Measurements from ENCODE around the gene ALOX15.

ALOX15 gene

GRCh38 chr17:4594931-4595684 is 46.4 kb downstream of the ALOX15 start:
- no peak for DNase-seq
- Histone ChIP-seq H3K27me3 (peaks cover 14% of the 10 kb centered on the region), H3K9me3 (no peaks in the 10 kb centered on the region), H3K4me1 (peaks cover 7% of the 10 kb centered on the region), H3K4me3 (ENCODE audit: low read depth, low read length) (no peak overlapping the region), H3K36me3 (no peaks in the 10 kb centered on the region)
- TF ChIP-seq, protein P1, sequence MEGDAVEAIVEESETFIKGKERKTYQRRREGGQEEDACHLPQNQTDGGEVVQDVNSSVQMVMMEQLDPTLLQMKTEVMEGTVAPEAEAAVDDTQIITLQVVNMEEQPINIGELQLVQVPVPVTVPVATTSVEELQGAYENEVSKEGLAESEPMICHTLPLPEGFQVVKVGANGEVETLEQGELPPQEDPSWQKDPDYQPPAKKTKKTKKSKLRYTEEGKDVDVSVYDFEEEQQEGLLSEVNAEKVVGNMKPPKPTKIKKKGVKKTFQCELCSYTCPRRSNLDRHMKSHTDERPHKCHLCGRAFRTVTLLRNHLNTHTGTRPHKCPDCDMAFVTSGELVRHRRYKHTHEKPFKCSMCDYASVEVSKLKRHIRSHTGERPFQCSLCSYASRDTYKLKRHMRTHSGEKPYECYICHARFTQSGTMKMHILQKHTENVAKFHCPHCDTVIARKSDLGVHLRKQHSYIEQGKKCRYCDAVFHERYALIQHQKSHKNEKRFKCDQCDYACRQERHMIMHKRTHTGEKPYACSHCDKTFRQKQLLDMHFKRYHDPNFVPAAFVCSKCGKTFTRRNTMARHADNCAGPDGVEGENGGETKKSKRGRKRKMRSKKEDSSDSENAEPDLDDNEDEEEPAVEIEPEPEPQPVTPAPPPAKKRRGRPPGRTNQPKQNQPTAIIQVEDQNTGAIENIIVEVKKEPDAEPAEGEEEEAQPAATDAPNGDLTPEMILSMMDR (IDR thresholded peaks at IDR 0.05; ENCODE audit: low read depth, low read length): no peak

DNA sequence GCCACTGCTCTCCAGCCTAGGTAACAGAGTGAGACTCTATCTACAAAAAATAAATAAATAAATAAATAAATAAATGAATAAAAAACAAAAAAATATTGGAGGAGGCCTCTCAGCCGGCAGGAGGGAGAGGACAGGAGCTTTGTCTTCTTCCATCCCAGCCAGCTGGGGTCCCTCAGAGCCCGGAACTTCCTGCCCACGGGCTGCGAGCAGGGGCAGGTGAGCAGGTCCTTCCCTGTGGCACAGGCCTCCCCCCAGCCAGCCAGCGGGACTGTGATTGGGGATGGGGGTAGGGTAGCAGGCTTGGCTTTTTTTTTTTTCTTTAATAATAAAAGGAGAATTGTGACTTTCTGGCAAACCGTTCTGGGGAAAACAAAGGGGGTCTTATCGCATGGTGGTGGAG is 47.1 kb downstream of the ALOX15 start:
- DNase-seq: no peak
- no peaks in the 10 kb centered on the region for H3K9me3 ChIP-seq
- H3K4me1 ChIP-seq: peaks cover 4% of the 10 kb centered on the region
- H3K4me3 ChIP-seq (ENCODE audit: low read depth, low read length): no peak overlapping the region
- H3K27me3 ChIP-seq: peaks cover 14% of the 10 kb centered on the region
- no peaks in the 10 kb centered on the region for H3K36me3 ChIP-seq
- TF ChIP-seq, protein P1 (IDR thresholded peaks at IDR 0.05; ENCODE audit: low read depth, low read length): no peak

GRCh38 chr17:4593021-4593421 is 48.5 kb downstream of the ALOX15 start:
- peaks cover 9% of the 10 kb centered on the region; the same call in 1 of the 2 replicates for H3K4me1 ChIP-seq
- TF ChIP-seq, protein P1 (IDR thresholded peaks at IDR 0.05; ENCODE audit: low read depth, low read length): no peak

GRCh38 chr17:4592240-4593005 is 49.1 kb downstream of the ALOX15 start:
- no peak for DNase-seq
- Histone ChIP-seq H3K9me3 (peaks cover 2% of the 10 kb centered on the region; the same call in 1 of the 2 replicates), H3K36me3 (no peaks in the 10 kb centered on the region), H3K4me3 (ENCODE audit: low read depth, low read length) (no peak overlapping the region), H3K4me1 (peaks cover 11% of the 10 kb centered on the region), H3K27me3 (peaks cover 19% of the 10 kb centered on the region)
- TF ChIP-seq, protein P1 (IDR thresholded peaks at IDR 0.05; ENCODE audit: low read depth, low read length): no peak

More at GRCh38 chr17:4593021-4593421, 48.5 kb downstream of the ALOX15 start:
- Histone ChIP-seq H3K9me3 (no peaks in the 10 kb centered on the region), H3K27me3 (peaks cover 19% of the 10 kb centered on the region), H3K36me3 (no peaks in the 10 kb centered on the region), H3K4me3 (ENCODE audit: low read depth, low read length) (no peak overlapping the region)
- no peak for DNase-seq

DNA sequence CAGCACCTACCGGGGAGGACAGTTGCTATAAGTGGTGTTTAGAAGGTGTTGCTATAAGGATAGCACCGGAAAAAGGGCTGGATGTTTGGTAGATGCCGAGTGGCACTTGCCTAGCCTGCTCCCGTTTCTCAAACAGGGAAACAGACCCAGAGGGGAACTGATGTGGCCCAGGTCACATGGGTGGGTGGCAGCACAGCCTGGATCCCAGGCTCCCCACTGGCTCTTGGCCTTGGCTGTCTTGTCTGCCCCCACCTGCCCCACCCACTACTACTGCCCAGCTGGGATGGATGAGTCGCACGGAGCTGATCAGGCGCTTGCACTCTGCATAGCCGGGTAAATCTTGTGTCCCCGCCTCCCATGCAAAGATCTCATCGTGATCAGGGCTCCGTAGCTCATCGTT is 49.9 kb downstream of the ALOX15 start:
- TF ChIP-seq, protein P1 (IDR thresholded peaks at IDR 0.05; ENCODE audit: low read depth, low read length): no peak
- Histone ChIP-seq H3K4me3 (ENCODE audit: low read depth, low read length) (no peak overlapping the region), H3K9me3 (peaks cover 4% of the 10 kb centered on the region; the same call in 1 of the 2 replicates), H3K4me1 (peaks cover 13% of the 10 kb centered on the region), H3K36me3 (no peaks in the 10 kb centered on the region), H3K27me3 (peaks cover 19% of the 10 kb centered on the region)
- DNase-seq: peak; percentile 36
